Endothelial cell of umbilical vein (primary cell): Measurements from ENCODE around the gene FLG. TPM values are rescaled to one million over a fixed set of nuclear protein-coding genes. Genes with fewer than 3 reads are reported as not detected.

Source experiments
- BruUV-seq: library from RNA; stranded (reverse); fragments of 400-500 nt; replicated peaks from 2 replicates; lab custom pipeline; 2021; lab: Mats Ljungman, UMichigan
- CTCF ChIA-PET: fragments of 300-600, 350-600 bp; sonication (Branson Sonifier 250); formaldehyde crosslinking; loops from one replicate; lab custom pipeline; 2021; ENCODE audit warnings: antibody characterized with exemption, inconsistent platforms; lab: Charles Lee
- POLR2A ChIA-PET: fragments of 300-600, 350-600 bp; sonication (Branson Sonifier 250); formaldehyde crosslinking; loops from one replicate; lab custom pipeline; 2021; ENCODE audit warnings: antibody characterized with exemption, inconsistent platforms; lab: Charles Lee
- DNase-seq: peaks from one replicate; pipeline ENCODE4 v3.0.0-alpha.2; 2011; ENCODE audit warnings: low read depth, low spot score
- FAIRE-seq: peaks from 2 replicates; lab custom pipeline; 2011; peaks lifted over from hg19 to GRCh38; lab: Jason Lieb, UNC
- H2AFZ ChIP-seq: 2 replicates; pipeline ENCODE4 v1.6.0; 2012; ENCODE audit warnings: low read depth, low read length, control low read depth, inconsistent platforms
- H3K27ac ChIP-seq: 2 replicates; pipeline ENCODE4 v1.5.1; 2011; ENCODE audit warnings: low read depth, mild to moderate bottlenecking, control low read depth, low read length, moderate library complexity; ENCODE audit not compliant: insufficient read depth
- H3K27me3 ChIP-seq, 2 experiments: 2 replicates each; pipeline versions ENCODE4 v1.6.0 to v1.6.1; 2011; ENCODE audit warnings: low read length in 2 of 2, mixed read lengths in 1 of 2; ENCODE audit not compliant: control insufficient read depth in 2 of 2, insufficient read depth in 2 of 2
- H3K36me3 ChIP-seq, 2 experiments: 2 replicates in 1 of 2; 3 replicates in 1 of 2; pipeline ENCODE4 v1.5.1; 2011; ENCODE audit warnings: low read length in 2 of 2, mild to moderate bottlenecking in 1 of 2, moderate library complexity in 1 of 2; ENCODE audit not compliant: control insufficient read depth in 2 of 2, insufficient read depth in 2 of 2; ENCODE audit errors: extremely low read depth in 1 of 2
- H3K4me1 ChIP-seq: 3 replicates; pipeline ENCODE4 v1.5.1; 2011; ENCODE audit warnings: mild to moderate bottlenecking, low read length; ENCODE audit not compliant: control insufficient read depth, insufficient read depth; ENCODE audit errors: extremely low read depth
- H3K4me2 ChIP-seq: 2 replicates; pipeline ENCODE4 v1.6.1; 2011; ENCODE audit warnings: low read length, control low read depth, mixed read lengths; ENCODE audit not compliant: insufficient read depth
- H3K4me3 ChIP-seq, 3 experiments: fragments of 200-600 bp in 1 of 3; sonication (generic), shearing (Covaris generic) in 1 of 3; replicated peaks in 1 of 3; 2 replicates each; pipeline ENCODE4 v1.5.1; 2011 to 2016; ENCODE audit warnings: control low read depth in 3 of 3, low read length in 3 of 3, mild to moderate bottlenecking in 2 of 3, inconsistent platforms in 1 of 3, low read depth in 1 of 3, moderate library complexity in 1 of 3; ENCODE audit not compliant: insufficient read depth in 1 of 3
- H3K79me2 ChIP-seq: 2 replicates; pipeline ENCODE4 v1.6.0; 2012; ENCODE audit warnings: low read length, inconsistent platforms; ENCODE audit not compliant: control insufficient read depth, insufficient read depth
- H3K9ac ChIP-seq: replicated peaks from 2 replicates; pipeline ENCODE3; 2011; ENCODE audit warnings: low read length, control low read depth; ENCODE audit not compliant: insufficient read depth; ENCODE audit errors: extremely low read depth
- H3K9me1 ChIP-seq: replicated peaks from 3 replicates; pipeline ENCODE4 v1.6.0; 2011; ENCODE audit warnings: mild to moderate bottlenecking, low read length; ENCODE audit not compliant: control insufficient read depth, insufficient read depth; ENCODE audit errors: extremely low read depth
- H3K9me3 ChIP-seq: replicated peaks from 2 replicates; pipeline ENCODE4 v1.5.1; 2012; ENCODE audit warnings: low read length, inconsistent platforms; ENCODE audit not compliant: control insufficient read depth, insufficient read depth
- H4K20me1 ChIP-seq: replicated peaks from 2 replicates; pipeline ENCODE3; 2011; ENCODE audit warnings: mild to moderate bottlenecking, low read length; ENCODE audit not compliant: control insufficient read depth, insufficient read depth; ENCODE audit errors: extremely low read depth
- EZH2 ChIP-seq: IDR thresholded peaks from 2 replicates; pipeline ENCODE4 v1.6.1; 2012; ENCODE audit warnings: borderline replicate concordance, low read depth, mild to moderate bottlenecking, moderate library complexity, low read length, inconsistent platforms; ENCODE audit not compliant: severe bottlenecking
- FOS ChIP-seq: IDR thresholded peaks from 2 replicates; pipeline ENCODE4 v1.6.1; 2011; ENCODE audit warnings: mild to moderate bottlenecking, low read length, moderate library complexity, borderline replicate concordance; ENCODE audit not compliant: insufficient read depth
- GATA2 ChIP-seq: IDR thresholded peaks from 2 replicates; pipeline ENCODE4 v1.7.0; 2011; ENCODE audit warnings: low read depth, mild to moderate bottlenecking, moderate library complexity, mixed read lengths, low read length; ENCODE audit not compliant: insufficient read length, insufficient read depth
- JUN ChIP-seq: IDR thresholded peaks from 2 replicates; pipeline ENCODE4 v1.6.1; 2011; ENCODE audit warnings: borderline replicate concordance, low read depth; ENCODE audit not compliant: insufficient read length, insufficient read depth
- MYC ChIP-seq: IDR thresholded peaks from one replicate; pipeline ENCODE4 v1.6.1; 2011; ENCODE audit warnings: mild to moderate bottlenecking, low read depth, low read length
- POLR2A ChIP-seq: IDR thresholded peaks from 2 replicates; pipeline ENCODE4 v1.6.1; 2012; ENCODE audit warnings: low read depth, mild to moderate bottlenecking, control low read depth, low read length
- POLR2AphosphoS5 ChIP-seq: IDR thresholded peaks from 2 replicates; pipeline ENCODE4 v1.6.1; 2012; ENCODE audit warnings: low read depth, mild to moderate bottlenecking, control low read depth, low read length, moderate library complexity; ENCODE audit not compliant: insufficient read depth
- dilution Hi-C: fragments of 300-500 bp; cut with MboI; formaldehyde crosslinking; loops from one replicate; pipeline ENCODE4 v1.15.0; 2019; ENCODE audit warnings: low sequenced_read_pairs; ENCODE audit not compliant: extremely low pct_ligation_motif_present
- intact Hi-C: fragments of 100-400 bp; cut with micrococcal nuclease; formaldehyde crosslinking; loops from one replicate; pipeline ENCODE4 v1.10.0; 2022
- polyA plus RNA-seq, 4 experiments: library from polyadenylated mRNA; depleted of rRNA in 3 of 4; stranded (reverse) in 3 of 4; unstranded in 1 of 4; fragments of >200 nt; gene quantifications; 2 replicates each; pipeline versions ENCODE4 v1.2.1 to v1.2.3, GENCODE V29; 2011 to 2012; ENCODE audit warnings: missing spikeins in 1 of 4
- total RNA-seq: library from RNA; stranded (reverse); gene quantifications from 2 replicates; pipeline ENCODE4 v1.2.3, GENCODE V29; 2021
- TF ChIP-seq, protein P1 (sequence below): IDR thresholded peaks from 2 replicates; pipeline ENCODE4 v1.6.1; 2011; ENCODE audit not compliant: insufficient read depth, insufficient read length
- TF ChIP-seq, protein P2 (sequence below), 2 donors: IDR thresholded peaks; 1 replicate in 1 of 2; 2 replicates in 1 of 2; pipeline ENCODE4 v1.5.1; 2011; ENCODE audit warnings: low read length in 2 of 2, mild to moderate bottlenecking in 2 of 2, moderate library complexity in 2 of 2, control low read depth in 1 of 2, inconsistent platforms in 1 of 2, low read depth in 1 of 2; ENCODE audit not compliant: insufficient read depth in 1 of 2; ENCODE audit errors: extremely low read depth in 1 of 2

The FLG gene
- total and polyA plus RNA-seq, 2 donors (not counting 3 experiments of a cell fraction or from before 2014, with no cell fraction given) = not detected

DNA sequence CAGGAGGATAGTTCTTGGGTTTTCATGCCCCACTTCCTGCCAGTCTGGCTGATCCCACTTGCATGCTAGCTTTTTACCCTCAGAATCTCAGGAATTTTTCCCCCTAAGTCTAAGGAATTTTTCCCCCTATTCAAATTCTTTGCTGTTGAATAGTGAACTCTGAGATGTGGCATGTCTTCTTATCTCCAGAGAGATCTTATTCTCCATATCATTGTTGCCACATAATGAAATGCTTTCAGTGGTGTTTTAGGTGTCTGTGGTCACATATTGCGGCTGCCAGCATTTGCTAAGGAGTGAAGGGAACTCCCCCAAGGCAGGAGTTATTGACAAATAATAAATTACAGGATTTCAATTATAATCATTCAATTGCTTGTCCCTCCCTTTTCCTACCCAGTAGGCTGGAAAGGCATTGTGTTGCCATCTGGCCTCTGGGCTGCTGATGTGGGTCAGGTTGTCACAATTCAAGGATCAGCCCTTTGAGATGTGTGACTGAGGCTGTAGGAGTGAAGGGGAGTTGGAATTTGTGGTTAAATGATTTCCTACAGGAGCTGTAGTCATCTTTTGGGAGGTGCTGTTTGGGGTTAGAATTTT, 3.9 kb upstream of the FLG start:
- DNase-seq = no peak
- ChIA-PET POLR2A (no interaction called here), CTCF (interaction anchor here (1.4 to 3.1 kb wide), 2 partner anchors 16 to 18 kb away, joined by 3 to 14 read pairs; no protein-coding TSS in a partner anchor)
- Histone ChIP-seq H3K79me2 (no peaks in the 10 kb centered on the region), H3K4me1 (no peaks in the 10 kb centered on the region), H3K27ac (no peak overlapping the region), H3K36me3 (no peaks in the 10 kb centered on the region), H3K9me1 (no peaks in the 10 kb centered on the region), H4K20me1 (no peaks in the 10 kb centered on the region), H3K27me3 (no peaks in the 10 kb centered on the region), H3K9ac (no peak overlapping the region), H2AFZ (no peak overlapping the region), H3K4me2 (no peak overlapping the region), H3K4me3 (no peak overlapping the region), H3K9me3 (no peaks in the 10 kb centered on the region)
- dilution Hi-C loops (no loop called here), intact Hi-C loops (no loop called here)
- no peak for FAIRE-seq
- TF ChIP-seq POLR2AphosphoS5 (no peak), MYC (no peak), JUN (no peak), POLR2A (no peak), FOS (no peak), EZH2 (no peak), GATA2 (no peak)
- TF ChIP-seq, protein P1, sequence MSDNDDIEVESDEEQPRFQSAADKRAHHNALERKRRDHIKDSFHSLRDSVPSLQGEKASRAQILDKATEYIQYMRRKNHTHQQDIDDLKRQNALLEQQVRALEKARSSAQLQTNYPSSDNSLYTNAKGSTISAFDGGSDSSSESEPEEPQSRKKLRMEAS = no peak
- TF ChIP-seq, protein P2, sequence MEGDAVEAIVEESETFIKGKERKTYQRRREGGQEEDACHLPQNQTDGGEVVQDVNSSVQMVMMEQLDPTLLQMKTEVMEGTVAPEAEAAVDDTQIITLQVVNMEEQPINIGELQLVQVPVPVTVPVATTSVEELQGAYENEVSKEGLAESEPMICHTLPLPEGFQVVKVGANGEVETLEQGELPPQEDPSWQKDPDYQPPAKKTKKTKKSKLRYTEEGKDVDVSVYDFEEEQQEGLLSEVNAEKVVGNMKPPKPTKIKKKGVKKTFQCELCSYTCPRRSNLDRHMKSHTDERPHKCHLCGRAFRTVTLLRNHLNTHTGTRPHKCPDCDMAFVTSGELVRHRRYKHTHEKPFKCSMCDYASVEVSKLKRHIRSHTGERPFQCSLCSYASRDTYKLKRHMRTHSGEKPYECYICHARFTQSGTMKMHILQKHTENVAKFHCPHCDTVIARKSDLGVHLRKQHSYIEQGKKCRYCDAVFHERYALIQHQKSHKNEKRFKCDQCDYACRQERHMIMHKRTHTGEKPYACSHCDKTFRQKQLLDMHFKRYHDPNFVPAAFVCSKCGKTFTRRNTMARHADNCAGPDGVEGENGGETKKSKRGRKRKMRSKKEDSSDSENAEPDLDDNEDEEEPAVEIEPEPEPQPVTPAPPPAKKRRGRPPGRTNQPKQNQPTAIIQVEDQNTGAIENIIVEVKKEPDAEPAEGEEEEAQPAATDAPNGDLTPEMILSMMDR (IDR thresholded peaks at IDR 0.05; ENCODE audit: extremely low read depth in 1 of 2, insufficient read depth in 1 of 2, low read depth in 1 of 2, low read length in 2 of 2) = no peak
- no TSS peak for BruUV-seq
